H9 (cell line): Measurements from ENCODE around the gene SMC5. TPM values are rescaled to one million over a fixed set of nuclear protein-coding genes. Genes with fewer than 3 reads are reported as not detected.

Source experiments
- DNase-seq: peaks from one replicate; pipeline ENCODE4 v3.0.0-alpha.2; 2017
- H2AFZ ChIP-seq: one replicate; pipeline ENCODE4 v1.6.1; 2013; ENCODE audit warnings: mild to moderate bottlenecking, low read length, control low read depth, moderate library complexity
- H2AK5ac ChIP-seq: 2 replicates; pipeline ENCODE4 v1.6.1; 2013; ENCODE audit warnings: low read length, control low read depth, mixed read lengths; ENCODE audit not compliant: insufficient read length
- H2BK120ac ChIP-seq: one replicate; pipeline ENCODE4 v1.6.1; 2013; ENCODE audit warnings: low read depth, mild to moderate bottlenecking, low read length, control low read depth, inconsistent platforms; ENCODE audit not compliant: poor library complexity, severe bottlenecking
- H2BK12ac ChIP-seq: 2 replicates; pipeline ENCODE4 v1.6.1; 2013; ENCODE audit warnings: low read length, control low read depth, mixed read lengths, low read depth; ENCODE audit not compliant: insufficient read length
- H2BK15ac ChIP-seq: 2 replicates; pipeline ENCODE4 v1.6.1; 2013; ENCODE audit warnings: low read depth, low read length, control low read depth
- H2BK20ac ChIP-seq: one replicate; pipeline ENCODE4 v1.6.1; 2013; ENCODE audit warnings: low read depth, mild to moderate bottlenecking, low read length, control low read depth, inconsistent platforms; ENCODE audit not compliant: poor library complexity, severe bottlenecking
- H2BK5ac ChIP-seq: 2 replicates; pipeline ENCODE4 v1.6.1; 2013; ENCODE audit warnings: low read length, control low read depth, mixed read lengths; ENCODE audit not compliant: insufficient read length
- H3K14ac ChIP-seq: 2 replicates; pipeline ENCODE4 v1.6.1; 2013; ENCODE audit warnings: low read length, control low read depth; ENCODE audit not compliant: insufficient read depth
- H3K18ac ChIP-seq: 2 replicates; pipeline ENCODE4 v1.6.1; 2013; ENCODE audit warnings: low read depth, mild to moderate bottlenecking, mixed read lengths, low read length, control low read depth; ENCODE audit not compliant: insufficient read length
- H3K23ac ChIP-seq: 2 replicates; pipeline ENCODE4 v1.6.1; 2013; ENCODE audit warnings: low read length, control low read depth, mixed read lengths, low read depth; ENCODE audit not compliant: insufficient read length
- H3K23me2 ChIP-seq: 2 replicates; pipeline ENCODE4 v1.6.1; 2013; ENCODE audit warnings: low read depth, mild to moderate bottlenecking, mixed read lengths, low read length, control low read depth; ENCODE audit not compliant: insufficient read length, poor library complexity, severe bottlenecking
- H3K27ac ChIP-seq: 2 replicates; pipeline ENCODE4 v1.5.1; 2013; ENCODE audit warnings: low read length, control low read depth, mixed read lengths, low read depth; ENCODE audit not compliant: insufficient read length
- H3K27me3 ChIP-seq: 2 replicates; pipeline ENCODE4 v1.6.1; 2013; ENCODE audit warnings: low read length, control low read depth, inconsistent platforms; ENCODE audit not compliant: insufficient read depth
- H3K4ac ChIP-seq: 2 replicates; pipeline ENCODE4 v1.6.1; 2013; ENCODE audit warnings: low read depth, mild to moderate bottlenecking, control low read depth, inconsistent platforms, low read length, moderate library complexity
- H3K4me1 ChIP-seq: 2 replicates; pipeline ENCODE4 v1.6.1; 2013; ENCODE audit warnings: low read length, control low read depth, inconsistent platforms; ENCODE audit not compliant: insufficient read depth
- H3K4me2 ChIP-seq: 2 replicates; pipeline ENCODE4 v1.6.1; 2013; ENCODE audit warnings: low read length, control low read depth, mixed read lengths; ENCODE audit not compliant: insufficient read length, insufficient read depth
- H3K56ac ChIP-seq: 2 replicates; pipeline ENCODE4 v1.6.1; 2013; ENCODE audit warnings: low read depth, mild to moderate bottlenecking, mixed read lengths, low read length, control low read depth; ENCODE audit not compliant: insufficient read length
- H3K79me1 ChIP-seq: 2 replicates; pipeline ENCODE4 v1.6.1; 2013; ENCODE audit warnings: low read depth, mild to moderate bottlenecking, moderate library complexity, low read length, control low read depth, inconsistent platforms; ENCODE audit not compliant: insufficient read depth, poor library complexity, severe bottlenecking
- H3K79me2 ChIP-seq: 2 replicates; pipeline ENCODE4 v1.6.1; 2013; ENCODE audit warnings: low read length, control low read depth, inconsistent platforms; ENCODE audit not compliant: insufficient read depth
- H3K9ac ChIP-seq: 2 replicates; pipeline ENCODE4 v1.6.1; 2013; ENCODE audit warnings: low read length, control low read depth, mixed read lengths; ENCODE audit not compliant: insufficient read length; ENCODE audit errors: extremely low read depth
- H3K9me3 ChIP-seq: one replicate; pipeline ENCODE4 v1.6.1; 2013; ENCODE audit warnings: low read depth, low read length, inconsistent platforms; ENCODE audit not compliant: control insufficient read depth
- H3T11ph ChIP-seq: one replicate; pipeline ENCODE4 v1.6.1; 2013; ENCODE audit warnings: mild to moderate bottlenecking, low read length, control low read depth, inconsistent platforms
- H4K20me1 ChIP-seq: one replicate; pipeline ENCODE4 v1.6.1; 2013; ENCODE audit not compliant: control insufficient read depth, insufficient read length, insufficient read depth
- H4K5ac ChIP-seq: 2 replicates; pipeline ENCODE4 v1.6.1; 2013; ENCODE audit warnings: low read depth, mild to moderate bottlenecking, mixed read lengths, low read length, control low read depth; ENCODE audit not compliant: insufficient read length
- H4K8ac ChIP-seq: replicated peaks from 2 replicates; pipeline ENCODE4 v1.6.1; 2013; ENCODE audit warnings: low read length, control low read depth, mixed read lengths, low read depth; ENCODE audit not compliant: insufficient read length
- H4K91ac ChIP-seq: 2 replicates; pipeline ENCODE4 v1.6.1; 2013; ENCODE audit warnings: low read depth, mild to moderate bottlenecking, moderate library complexity, mixed read lengths, low read length, control low read depth; ENCODE audit not compliant: insufficient read length
- H3K27ac Mint-ChIP-seq, 3 experiments: 2 replicates in 2 of 3; 3 replicates in 1 of 3; pipeline ENCODE4 v1.8.0; 2020 to 2021; ENCODE audit warnings: mixed read lengths in 3 of 3, mild to moderate bottlenecking in 1 of 3, moderate library complexity in 1 of 3
- H3K27me3 Mint-ChIP-seq: 2 replicates; pipeline ENCODE4 v1.8.0; 2021; ENCODE audit warnings: low read depth, mild to moderate bottlenecking, moderate library complexity, mixed read lengths
- H3K36me3 Mint-ChIP-seq, 3 experiments: 2 replicates in 2 of 3; 3 replicates in 1 of 3; pipeline ENCODE4 v1.8.0; 2020 to 2021; ENCODE audit warnings: low read depth in 3 of 3, mixed read lengths in 3 of 3; ENCODE audit not compliant: insufficient read depth in 1 of 3
- H3K4me1 Mint-ChIP-seq, 2 experiments: 2 replicates each; pipeline ENCODE4 v1.8.0; 2020; ENCODE audit warnings: mixed read lengths in 2 of 2
- H3K4me3 Mint-ChIP-seq, 2 experiments: 2 replicates in 1 of 2; 3 replicates in 1 of 2; pipeline ENCODE4 v1.8.0; 2020 to 2021; ENCODE audit warnings: mild to moderate bottlenecking in 2 of 2, mixed read lengths in 2 of 2, moderate library complexity in 1 of 2
- H3K9me3 Mint-ChIP-seq, 2 experiments: 2 replicates in 1 of 2; 3 replicates in 1 of 2; pipeline ENCODE4 v1.8.0; 2020; ENCODE audit warnings: mild to moderate bottlenecking in 2 of 2, mixed read lengths in 2 of 2, moderate library complexity in 1 of 2
- CTCF ChIP-seq: fragments of 200-600 bp; sonication (generic); conservative IDR thresholded peaks from 3 replicates; pipeline ENCODE4 v1.8.0; 2021; ENCODE audit warnings: antibody characterized with exemption, mild to moderate bottlenecking
- WGBS: extraction: QIAGEN DNeasy Blood & Tissue Kit; methylation state at CpG from one replicate; pipeline ENCODE4 v1.1.7; 2013; ENCODE audit warnings: missing lambda C conversion rate, low lambda C conversion rate, mixed read lengths; ENCODE audit not compliant: insufficient read length; ENCODE audit errors: extremely low coverage; 5-methylcytosine and 5-hydroxymethylcytosine counted together
- total RNA-seq: library from RNA; stranded (reverse); gene quantifications from 2 replicates; pipeline ENCODE4 v1.2.1, GENCODE V29; 2021

The SMC5 gene
- total RNA-seq, 1 experiment from 2014 or later: 29.6 TPM

- Histone ChIP-seq H2AK5ac (no peak overlapping the region), H4K20me1 (no peaks in the 10 kb centered on the region), H2BK5ac (no peak overlapping the region), H3K27ac (no peak overlapping the region), H3K27me3 (no peaks in the 10 kb centered on the region), H3K14ac (no peak overlapping the region), H3K79me2 (no peaks in the 10 kb centered on the region), H3K79me1 (no peaks in the 10 kb centered on the region), H3K23me2 (no peaks in the 10 kb centered on the region), H3K18ac (no peak overlapping the region), H4K91ac (no peak overlapping the region), H2AFZ (no peak overlapping the region), H3K23ac (no peak overlapping the region), H3T11ph (no peak overlapping the region), H3K9ac (no peak overlapping the region), H2BK20ac (no peak overlapping the region), H2BK12ac (no peak overlapping the region), H3K9me3 (no peaks in the 10 kb centered on the region), H3K4me1 (no peaks in the 10 kb centered on the region), H3K56ac (no peak overlapping the region), H4K8ac (no peak overlapping the region), H4K5ac (no peak overlapping the region), H3K4me2 (no peak overlapping the region), H2BK15ac (no peak overlapping the region), H2BK120ac (no peak overlapping the region), H3K4ac (no peak overlapping the region)
- Mint-ChIP-seq H3K36me3 (peaks cover 0 to 3% (median 2%) of the 10 kb centered on the region in 3 experiments; a peak in 1 of 7 replicates), H3K9me3 (0 out of 5 replicates have a peak, but pooled peaks cover 0 to 2% of the 10 kb centered on the region in 2 experiments), H3K27me3 (no peaks in the 10 kb centered on the region), H3K4me3 (no peak overlapping the region), H3K27ac (no peak overlapping the region), H3K4me1 (no peaks in the 10 kb centered on the region)
- no CpG with 5 or more reads among the region's 2 CpGs for WGBS
- TF ChIP-seq CTCF: no peak
- no peak for DNase-seq
Measured at GRCh38 chr9:70220216-70220615, 38.6 kb upstream of the SMC5 start.
